Frontal cortex (tissue), 4 donors: ENCODE measurements around the gene TRPM3. TPM values are rescaled to one million over a fixed set of nuclear protein-coding genes. Genes with fewer than 3 reads are reported as not detected.
"Not testable (repeated sequence)": the region's sequence is repeated elsewhere in the genome, so short reads cannot be mapped to it uniquely, and the experiment has no call there.

Experiments used
- DNase-seq, 2 donors: peaks; one replicate each; pipeline ENCODE4 v3.0.0; 2012; ENCODE audit warnings: low spot score in 2 of 2
- FAIRE-seq: peaks from 2 replicates; lab custom pipeline; 2012; peaks lifted over from hg19 to GRCh38; lab: Jason Lieb, UNC
- total RNA-seq: library from RNA; depleted of rRNA; stranded (reverse); fragments of >200 nt; gene quantifications from one replicate; pipeline ENCODE4 v1.2.3, GENCODE V29; 2014
- donor health status: control.
- donor health status: control.
- donor health status: control.

Gene TRPM3
- total RNA-seq, 1 donor from 2014 or later = 18.8 TPM

DNA sequence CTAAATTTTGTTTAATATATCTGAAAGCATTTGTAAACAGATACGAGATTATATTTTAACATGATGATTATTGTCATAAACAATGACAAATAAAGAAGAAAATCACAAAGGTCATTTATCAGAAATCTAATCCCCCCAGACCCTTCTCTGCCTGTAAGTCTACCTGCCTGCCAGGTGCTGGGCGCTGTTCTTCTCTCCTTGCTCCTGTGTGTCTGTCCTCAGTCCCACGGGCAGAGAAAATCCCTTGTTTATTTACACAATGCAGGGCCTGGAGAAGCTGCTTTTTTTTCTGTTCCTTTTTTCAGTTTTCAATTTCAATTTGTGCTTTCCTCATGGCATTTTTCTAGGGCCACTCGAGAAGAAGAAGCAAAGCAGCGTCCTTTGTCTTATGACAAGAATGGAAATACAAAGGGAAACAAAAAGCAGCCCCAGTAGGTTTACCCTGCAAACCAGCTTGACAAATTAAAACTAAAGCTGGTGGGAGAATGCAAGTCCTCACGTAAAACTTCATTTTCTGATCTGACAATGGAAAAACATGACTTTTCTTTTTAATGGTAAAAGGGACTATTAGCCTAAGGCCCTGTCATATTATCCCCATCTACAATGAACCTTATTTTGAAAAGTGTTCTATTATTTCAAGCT, 424.6 kb downstream of the TRPM3 start:
- no peak for DNase-seq
- no peak for FAIRE-seq

- no peak for DNase-seq
- FAIRE-seq = no peak
Observed at GRCh38 chr9:70694758-70695157, 426.7 kb downstream of the TRPM3 start.

- DNase-seq = no peak
- no peak for FAIRE-seq
Observed at GRCh38 chr9:70693186-70693585, 428.2 kb downstream of the TRPM3 start.

DNA sequence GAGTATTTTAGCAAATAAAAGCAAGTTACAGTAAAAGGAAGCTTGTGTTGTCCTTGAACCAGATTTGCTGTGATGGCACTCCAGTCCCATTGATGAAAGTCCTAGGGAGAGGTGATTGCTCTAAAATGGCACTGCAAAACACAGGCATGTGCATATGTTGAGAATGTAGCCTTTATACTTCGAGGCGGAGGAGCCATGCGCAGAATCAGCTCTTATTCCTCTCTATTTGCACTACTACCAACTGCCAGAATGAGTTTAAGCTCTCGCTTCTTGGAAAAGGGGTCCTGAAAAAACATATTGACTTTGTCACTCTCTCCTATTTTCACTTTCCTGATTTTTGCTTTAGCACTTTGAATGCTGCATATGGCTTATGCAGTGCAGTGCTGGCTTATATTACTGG, 429.0 kb downstream of the TRPM3 start:
- DNase-seq (no peak), FAIRE-seq (no peak)

- DNase-seq (no peak), FAIRE-seq (no peak)
Observed at GRCh38 chr9:70688704-70689103, 432.7 kb downstream of the TRPM3 start.

GRCh38 chr9:70683841-70684240, 437.6 kb downstream of the TRPM3 start:
- no peak for DNase-seq
- no peak for FAIRE-seq

GRCh38 chr9:70682298-70682697, 439.1 kb downstream of the TRPM3 start:
- DNase-seq (no peak), FAIRE-seq (no peak)

GRCh38 chr9:70679845-70680244, 441.6 kb downstream of the TRPM3 start:
- FAIRE-seq (no peak), DNase-seq (no peak)

- FAIRE-seq = no peak
- DNase-seq = no peak
Observed at GRCh38 chr9:70678153-70678552, 443.3 kb downstream of the TRPM3 start.

- FAIRE-seq (no peak), DNase-seq (no peak)
Observed at GRCh38 chr9:70677055-70677735, 444.2 kb downstream of the TRPM3 start.

- FAIRE-seq = no peak
Observed at GRCh38 chr9:70675868-70676370, 445.5 kb downstream of the TRPM3 start.

GRCh38 chr9:70673844-70674243, 447.6 kb downstream of the TRPM3 start:
- FAIRE-seq (no peak), DNase-seq (no peak)

More at GRCh38 chr9:70675868-70676370, 445.5 kb downstream of the TRPM3 start:
- DNase-seq = no peak

DNA sequence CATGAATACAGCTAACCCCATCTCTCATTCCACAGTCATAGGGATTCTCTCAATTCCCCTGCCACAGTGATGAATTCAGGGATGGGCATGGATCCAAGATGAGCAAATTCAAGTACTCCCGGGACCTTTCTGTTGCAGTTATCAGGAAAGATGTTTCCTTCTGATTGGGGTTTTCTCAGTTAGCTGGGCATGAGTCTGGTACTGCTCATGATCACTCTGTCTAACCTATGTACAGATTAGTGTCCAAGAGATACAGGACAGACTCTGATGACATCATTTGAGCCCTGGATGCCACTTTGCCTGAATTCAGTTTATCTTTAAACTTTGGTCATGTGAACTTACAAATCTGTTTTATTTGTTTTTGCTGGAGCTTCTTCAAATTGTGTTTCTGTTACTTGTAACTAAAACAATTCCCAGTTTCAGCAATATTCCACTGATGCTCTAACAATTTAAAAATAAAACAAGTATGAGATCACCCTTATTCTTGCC, 449.2 kb downstream of the TRPM3 start:
- FAIRE-seq (no peak), DNase-seq (no peak)

DNA sequence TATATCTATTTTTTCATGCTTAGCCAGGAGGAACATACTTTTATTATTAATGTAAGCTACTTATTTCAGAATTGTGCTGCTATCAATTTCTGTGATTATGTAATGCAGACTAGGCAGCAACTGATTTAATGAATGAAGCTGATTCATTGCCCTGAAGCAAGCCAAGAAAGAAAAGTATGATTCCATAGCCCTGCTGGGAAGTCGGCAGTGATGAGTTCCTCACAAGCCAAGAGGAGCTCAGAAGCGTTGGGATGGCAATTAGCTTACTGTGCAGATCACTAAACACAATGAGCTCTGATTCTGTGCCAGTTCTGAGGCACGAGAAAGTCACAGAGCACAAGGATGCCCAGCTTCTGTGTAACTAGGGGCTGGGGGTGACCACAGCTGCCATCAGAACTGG, 452.7 kb downstream of the TRPM3 start:
- DNase-seq (peak in 1 of 2 donors; percentile 16), FAIRE-seq (no peak)

DNA sequence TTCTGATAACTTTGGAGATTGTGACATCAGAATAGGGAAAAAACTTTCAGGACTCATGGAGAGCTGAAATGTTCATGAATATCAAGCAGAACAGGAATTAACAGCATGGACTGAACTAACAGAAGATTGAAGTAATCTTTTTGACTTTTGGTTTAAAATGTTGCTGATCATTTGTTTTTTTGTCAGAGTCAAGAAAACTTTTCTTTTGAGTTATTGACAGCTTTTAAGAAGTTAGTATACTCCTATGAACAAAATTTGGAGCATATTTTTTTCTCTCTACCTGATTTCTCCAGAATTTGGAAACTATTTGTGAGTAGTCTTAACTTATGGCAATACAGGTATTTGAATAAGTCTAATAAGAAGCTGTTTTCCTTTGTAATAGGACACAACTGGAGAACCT, 462.7 kb downstream of the TRPM3 start:
- no peak for DNase-seq
- no peak for FAIRE-seq

- no peak for DNase-seq
- FAIRE-seq = no peak
Observed at GRCh38 chr9:70656281-70656680, 465.1 kb downstream of the TRPM3 start.

DNA sequence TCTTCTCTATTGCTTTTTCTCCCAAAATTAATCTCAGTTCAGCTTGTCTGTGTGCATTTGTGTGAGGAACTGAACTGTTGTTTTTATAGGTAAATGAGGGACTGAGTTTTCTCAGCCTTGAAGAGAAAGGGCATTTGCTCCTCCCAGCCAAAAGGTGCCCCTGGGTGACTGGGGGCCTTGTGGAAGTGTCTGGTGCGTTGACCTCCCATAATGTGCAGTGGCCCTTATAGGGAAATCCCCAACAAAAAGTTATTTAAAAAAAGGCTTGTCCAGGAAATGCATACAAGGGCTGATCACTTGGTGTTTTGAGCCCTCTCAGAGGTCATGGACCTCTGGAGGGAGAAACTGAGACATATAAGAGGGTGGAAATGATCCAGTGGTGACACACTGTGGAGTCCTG, 467.3 kb downstream of the TRPM3 start:
- no peak for DNase-seq
- no peak for FAIRE-seq

GRCh38 chr9:70644627-70645026, 476.8 kb downstream of the TRPM3 start:
- FAIRE-seq, DNase-seq: not testable (repeated sequence)

DNA sequence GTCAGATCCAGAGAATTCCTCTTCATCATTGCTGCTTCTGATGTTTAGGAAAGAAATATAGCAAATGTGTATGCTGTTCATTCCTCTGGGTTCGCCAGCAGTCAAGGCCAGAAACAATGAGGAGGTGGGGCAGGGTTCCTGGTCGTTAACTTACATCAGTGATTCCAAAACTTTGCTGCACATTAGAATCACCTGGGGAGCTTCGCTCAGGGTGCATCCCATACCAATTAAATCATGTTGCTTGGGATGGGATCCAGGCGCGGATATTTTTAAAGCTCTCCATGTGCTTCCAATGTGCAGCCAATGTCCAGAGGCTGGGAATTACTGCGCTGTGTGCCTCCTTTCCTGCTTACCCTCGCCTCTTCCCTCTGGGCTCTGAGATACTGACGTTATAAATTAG, 479.1 kb downstream of the TRPM3 start:
- FAIRE-seq = no peak
- no peak for DNase-seq

DNA sequence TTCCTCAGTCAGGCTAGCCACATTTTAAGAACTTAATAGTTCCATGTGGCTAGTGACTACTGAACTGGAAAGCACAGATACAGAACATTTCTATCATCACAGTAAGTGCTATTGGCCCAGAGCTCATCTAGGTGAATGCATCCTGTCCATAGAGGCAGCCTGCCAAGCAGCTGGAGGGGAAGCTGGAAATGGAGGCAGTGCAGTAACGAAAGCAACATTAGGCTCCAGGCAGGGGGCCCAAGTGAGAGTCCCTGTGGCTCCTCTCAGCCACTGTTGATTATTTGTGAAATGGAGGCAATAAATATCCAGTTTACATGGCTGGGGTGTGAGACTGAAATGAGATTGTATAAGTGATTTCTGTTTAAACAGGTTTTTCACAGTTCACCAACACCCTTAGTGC, 479.8 kb downstream of the TRPM3 start:
- no peak for DNase-seq
- FAIRE-seq = no peak

DNA sequence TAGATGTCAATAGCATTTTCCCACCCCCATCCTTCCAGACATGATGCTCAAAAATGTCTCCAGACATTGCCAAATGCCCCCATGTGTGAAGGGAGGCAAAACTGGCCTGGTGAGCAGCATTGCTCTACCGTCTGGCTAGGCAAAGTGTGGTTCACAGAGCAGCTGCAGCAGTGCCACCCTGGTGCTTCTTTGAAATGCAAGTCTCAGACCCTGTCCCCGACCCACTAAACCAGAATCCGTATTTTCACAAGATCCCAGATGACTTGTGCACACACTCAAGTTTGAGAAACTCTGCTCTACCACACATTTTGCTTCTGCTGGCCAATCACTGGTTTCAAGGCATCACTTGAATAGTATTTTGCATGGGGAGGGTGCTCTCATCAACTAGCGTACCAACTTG, 480.4 kb downstream of the TRPM3 start:
- FAIRE-seq (no peak), DNase-seq (no peak)
